Measurements from ENCODE around the gene GNG4.
"Not testable (repeated sequence)": the region's sequence is repeated elsewhere in the genome, so short reads cannot be mapped to it uniquely, and the experiment has no call there.

Gene GNG4

GRCh38 chr1:235557495-235557894 is 92.1 kb downstream of the GNG4 start:
- no peak overlapping the region for H3K4me3 ChIP-seq (ENCODE audit: low read length)
- H3K9ac ChIP-seq (ENCODE audit: low read length), result no peak overlapping the region
- no peaks in the 10 kb centered on the region for H3K36me3 ChIP-seq (ENCODE audit: control insufficient read depth, insufficient read depth, low read length)
- no peaks in the 10 kb centered on the region for H3K27me3 ChIP-seq (ENCODE audit: control insufficient read depth, insufficient read depth, low read length)
- H3K27ac ChIP-seq (ENCODE audit: low read depth, low read length), result no peak overlapping the region
- H3K4me1 ChIP-seq (ENCODE audit: control insufficient read depth, insufficient read depth, low read length), result no peaks in the 10 kb centered on the region

DNA sequence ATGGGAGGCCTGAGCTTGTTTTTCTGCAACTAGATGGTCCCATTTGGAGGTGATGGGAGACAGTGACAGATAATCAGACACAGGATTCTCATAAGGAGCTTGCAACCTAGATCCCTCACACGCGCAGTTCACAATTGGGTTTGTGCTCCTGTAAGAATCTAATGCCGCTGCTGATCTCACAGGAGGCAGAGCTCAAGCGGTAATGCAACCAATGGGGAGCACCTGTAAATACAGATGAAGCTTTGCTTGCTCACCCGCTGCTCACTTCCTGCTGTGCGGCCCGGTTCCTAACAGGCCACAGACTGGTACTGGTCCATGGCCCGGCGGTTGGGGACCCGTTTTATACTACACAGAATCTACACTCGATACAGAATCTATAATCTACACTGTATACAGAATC is 92.8 kb downstream of the GNG4 start:
- no peak overlapping the region for H3K4me3 ChIP-seq (ENCODE audit: low read length)
- no peak overlapping the region for H3K27ac ChIP-seq (ENCODE audit: low read depth, low read length)
- H3K9ac ChIP-seq (ENCODE audit: low read length), result no peak overlapping the region
- H3K4me1 ChIP-seq (ENCODE audit: control insufficient read depth, insufficient read depth, low read length), result no peaks in the 10 kb centered on the region
- no peaks in the 10 kb centered on the region for H3K27me3 ChIP-seq (ENCODE audit: control insufficient read depth, insufficient read depth, low read length)
- no peaks in the 10 kb centered on the region for H3K36me3 ChIP-seq (ENCODE audit: control insufficient read depth, insufficient read depth, low read length)

GRCh38 chr1:235553112-235553551 is 96.5 kb downstream of the GNG4 start:
- Histone ChIP-seq H3K36me3 (ENCODE audit: control insufficient read depth, insufficient read depth, low read length) (no peaks in the 10 kb centered on the region), H3K27me3 (ENCODE audit: control insufficient read depth, insufficient read depth, low read length) (no peaks in the 10 kb centered on the region), H3K4me3 (ENCODE audit: low read length) (no peak overlapping the region), H3K4me1 (ENCODE audit: control insufficient read depth, insufficient read depth, low read length) (no peaks in the 10 kb centered on the region), H3K27ac (ENCODE audit: low read depth, low read length) (no peak overlapping the region), H3K9ac (ENCODE audit: low read length) (no peak overlapping the region)

DNA sequence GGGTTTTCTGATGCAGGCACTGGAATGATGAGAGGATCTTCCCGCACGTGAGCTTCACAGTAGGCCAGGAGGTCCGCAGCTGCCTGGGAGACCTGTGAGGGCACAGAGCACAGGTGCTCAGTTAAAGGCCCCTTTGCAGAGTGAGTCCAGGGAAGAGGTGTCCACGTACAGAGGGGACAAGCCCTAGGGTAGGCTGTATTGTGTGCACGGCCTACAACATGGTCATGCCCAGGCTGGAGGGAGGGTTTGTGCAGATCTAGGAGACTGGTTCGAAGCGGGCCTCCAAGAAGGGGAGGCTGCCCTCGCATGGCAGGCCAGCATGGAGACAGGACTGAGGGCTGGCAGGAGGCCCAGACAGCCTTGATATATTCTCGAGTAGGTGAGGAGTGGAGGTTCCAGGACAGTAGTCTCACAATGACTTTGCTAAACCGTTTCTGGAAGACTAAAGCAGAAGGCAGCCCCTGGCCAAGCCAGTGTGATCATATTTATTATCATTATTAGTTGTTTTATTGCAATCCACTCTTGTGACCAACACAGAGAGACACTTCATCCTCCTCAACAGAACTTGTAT is 97.4 kb downstream of the GNG4 start:
- Histone ChIP-seq H3K36me3 (ENCODE audit: control insufficient read depth, insufficient read depth, low read length) (no peaks in the 10 kb centered on the region), H3K27me3 (ENCODE audit: control insufficient read depth, insufficient read depth, low read length) (no peaks in the 10 kb centered on the region), H3K27ac (ENCODE audit: low read depth, low read length) (no peak overlapping the region), H3K9ac (ENCODE audit: low read length) (no peak overlapping the region), H3K4me3 (ENCODE audit: low read length) (no peak overlapping the region), H3K4me1 (ENCODE audit: control insufficient read depth, insufficient read depth, low read length) (no peaks in the 10 kb centered on the region)

DNA sequence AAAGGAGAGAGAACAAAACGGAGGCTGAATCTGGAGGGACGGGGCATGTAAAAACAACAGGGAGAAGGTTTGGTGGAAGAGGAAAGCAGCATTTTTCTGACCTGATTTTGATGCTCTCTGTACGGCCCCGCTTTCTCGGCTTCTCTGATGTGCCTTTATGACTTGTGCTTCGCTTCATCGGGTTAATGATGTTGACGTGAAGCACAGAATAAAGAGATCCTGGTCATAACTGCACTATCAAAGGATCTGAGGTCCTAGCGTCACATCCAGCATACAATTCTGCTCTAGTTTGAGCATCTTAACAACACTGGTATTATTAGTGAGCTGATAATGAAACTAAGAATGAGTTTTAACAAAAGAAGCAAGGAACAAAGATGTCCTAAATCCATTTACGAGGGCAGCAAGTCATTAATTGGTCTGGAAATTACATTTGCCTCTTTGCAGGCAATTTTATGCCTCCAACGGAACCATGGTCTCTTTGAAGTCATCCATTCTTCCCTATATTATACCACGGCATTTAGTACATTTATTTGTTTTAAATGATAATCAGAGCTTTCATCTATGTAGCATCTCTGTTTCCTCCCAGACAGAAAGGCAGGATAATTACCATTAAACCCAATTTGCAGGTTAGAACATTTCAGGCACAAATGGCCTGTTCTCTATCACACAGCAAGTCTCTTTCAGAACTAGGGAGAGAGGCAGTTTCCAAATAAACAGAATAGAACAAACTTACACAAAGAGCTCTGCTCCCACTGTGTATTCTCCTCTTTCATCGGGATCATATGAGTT is 100.0 kb downstream of the GNG4 start:
- Histone ChIP-seq H3K9ac (ENCODE audit: low read length) (no peak overlapping the region), H3K27me3 (ENCODE audit: control insufficient read depth, insufficient read depth, low read length) (no peaks in the 10 kb centered on the region), H3K4me1 (ENCODE audit: control insufficient read depth, insufficient read depth, low read length) (no peaks in the 10 kb centered on the region), H3K4me3 (ENCODE audit: low read length) (no peak overlapping the region), H3K36me3 (ENCODE audit: control insufficient read depth, insufficient read depth, low read length) (no peaks in the 10 kb centered on the region), H3K27ac (ENCODE audit: low read depth, low read length) (no peak overlapping the region)

DNA sequence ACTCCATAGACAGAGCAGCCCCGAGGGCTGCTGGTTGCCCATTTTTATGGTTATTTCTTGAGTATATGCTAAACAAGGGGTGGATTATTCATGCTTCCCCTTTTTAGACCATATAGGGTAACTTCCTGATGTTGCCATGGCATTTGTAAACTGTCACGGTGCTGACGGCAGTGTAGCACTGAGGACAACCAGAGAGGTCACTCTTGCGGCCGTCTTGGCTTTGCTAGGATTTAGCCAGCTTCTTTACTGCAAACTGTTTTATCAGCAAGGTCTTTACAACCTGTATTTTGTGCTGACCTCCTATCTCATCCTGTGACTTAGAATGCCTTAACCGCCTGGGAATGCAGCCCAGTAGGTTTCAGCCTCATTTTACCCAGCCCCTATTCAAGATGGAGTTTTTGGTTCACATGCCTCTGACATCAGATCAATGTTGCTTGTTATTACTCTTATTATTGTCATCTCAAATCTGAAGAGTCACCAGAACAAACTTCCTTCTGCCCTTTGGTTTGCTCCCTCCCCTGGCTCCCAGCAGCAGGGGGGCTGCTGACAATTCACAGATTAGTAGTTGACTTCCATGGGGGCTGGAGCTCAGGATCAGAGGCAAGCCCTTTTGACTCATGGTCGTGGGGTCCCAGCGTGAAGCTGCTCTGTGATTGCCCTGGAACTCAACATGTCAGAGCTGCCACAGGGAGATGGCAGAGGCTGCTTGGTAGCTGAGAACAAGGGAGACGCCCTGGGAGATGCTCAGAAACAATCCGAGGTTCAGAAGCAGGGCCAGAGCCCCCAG is 103.0 kb downstream of the GNG4 start:
- not testable (repeated sequence) for H3K4me3 ChIP-seq (ENCODE audit: low read length); H3K4me1 ChIP-seq (ENCODE audit: control insufficient read depth, insufficient read depth, low read length); H3K36me3 ChIP-seq (ENCODE audit: control insufficient read depth, insufficient read depth, low read length)

GRCh38 chr1:235545292-235545930 is 104.2 kb downstream of the GNG4 start:
- Histone ChIP-seq H3K4me3 (ENCODE audit: low read length) (no peak overlapping the region), H3K27me3 (ENCODE audit: control insufficient read depth, insufficient read depth, low read length) (no peaks in the 10 kb centered on the region), H3K36me3 (ENCODE audit: control insufficient read depth, insufficient read depth, low read length) (no peaks in the 10 kb centered on the region), H3K27ac (ENCODE audit: low read depth, low read length) (no peak overlapping the region), H3K9ac (ENCODE audit: low read length) (no peak overlapping the region), H3K4me1 (ENCODE audit: control insufficient read depth, insufficient read depth, low read length) (no peaks in the 10 kb centered on the region)

More for the DNA sequence above, 103.0 kb downstream of the GNG4 start:
- not testable (repeated sequence) for H3K27me3 ChIP-seq (ENCODE audit: control insufficient read depth, insufficient read depth, low read length); H3K27ac ChIP-seq (ENCODE audit: low read depth, low read length); H3K9ac ChIP-seq (ENCODE audit: low read length)

GRCh38 chr1:235542845-235543244 is 106.7 kb downstream of the GNG4 start:
- H3K4me3 ChIP-seq (ENCODE audit: low read length); H3K36me3 ChIP-seq (ENCODE audit: control insufficient read depth, insufficient read depth, low read length); H3K27ac ChIP-seq (ENCODE audit: low read depth, low read length); H3K27me3 ChIP-seq (ENCODE audit: control insufficient read depth, insufficient read depth, low read length); H3K9ac ChIP-seq (ENCODE audit: low read length); H3K4me1 ChIP-seq (ENCODE audit: control insufficient read depth, insufficient read depth, low read length): not testable (repeated sequence)

GRCh38 chr1:235533476-235534168 is 116.0 kb downstream of the GNG4 start:
- no peaks in the 10 kb centered on the region for H3K27me3 ChIP-seq (ENCODE audit: control insufficient read depth, insufficient read depth, low read length)
- no peaks in the 10 kb centered on the region for H3K4me1 ChIP-seq (ENCODE audit: control insufficient read depth, insufficient read depth, low read length)
- H3K27ac ChIP-seq (ENCODE audit: low read depth, low read length), result no peak overlapping the region
- no peak overlapping the region for H3K4me3 ChIP-seq (ENCODE audit: low read length)
- no peak overlapping the region for H3K9ac ChIP-seq (ENCODE audit: low read length)
- no peaks in the 10 kb centered on the region for H3K36me3 ChIP-seq (ENCODE audit: control insufficient read depth, insufficient read depth, low read length)

- Histone ChIP-seq H3K4me1 (ENCODE audit: control insufficient read depth, insufficient read depth, low read length) (no peaks in the 10 kb centered on the region), H3K27ac (ENCODE audit: low read depth, low read length) (no peak overlapping the region), H3K4me3 (ENCODE audit: low read length) (no peak overlapping the region), H3K36me3 (ENCODE audit: control insufficient read depth, insufficient read depth, low read length) (no peaks in the 10 kb centered on the region), H3K9ac (ENCODE audit: low read length) (no peak overlapping the region), H3K27me3 (ENCODE audit: control insufficient read depth, insufficient read depth, low read length) (no peaks in the 10 kb centered on the region)
Measured at GRCh38 chr1:235532360-235532759, 117.2 kb downstream of the GNG4 start.

DNA sequence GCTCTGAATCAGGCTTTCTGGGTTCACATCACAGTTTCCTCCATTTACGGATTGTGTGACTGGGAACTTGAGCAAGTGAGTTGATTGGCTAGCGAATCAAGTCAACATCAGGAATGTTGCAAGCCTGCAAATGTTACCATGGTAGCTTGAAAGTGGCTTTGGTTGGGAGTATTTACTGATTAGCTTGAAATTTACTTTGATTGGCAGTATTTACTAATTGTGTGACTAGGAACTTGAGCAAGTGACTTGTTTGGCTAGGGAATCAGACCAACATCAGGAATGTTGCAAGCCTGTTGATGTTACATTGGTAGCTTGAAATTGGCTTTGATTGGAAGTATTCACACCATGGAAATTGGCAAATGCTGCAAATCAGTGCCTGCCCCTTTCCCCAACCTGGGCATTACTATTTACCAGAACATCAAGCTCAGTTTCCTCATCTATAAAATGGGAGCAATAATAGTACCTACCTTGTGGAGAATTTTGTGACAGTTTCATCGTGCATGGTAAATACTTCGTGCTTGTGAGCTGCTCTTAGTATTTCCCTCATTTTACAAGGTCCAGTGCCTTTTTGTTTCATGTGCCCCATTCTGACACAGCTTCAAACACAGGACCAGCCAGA is 122.3 kb downstream of the GNG4 start:
- Histone ChIP-seq H3K27ac (ENCODE audit: low read depth, low read length) (no peak overlapping the region), H3K4me3 (ENCODE audit: low read length) (no peak overlapping the region), H3K27me3 (ENCODE audit: control insufficient read depth, insufficient read depth, low read length) (no peaks in the 10 kb centered on the region), H3K4me1 (ENCODE audit: control insufficient read depth, insufficient read depth, low read length) (no peaks in the 10 kb centered on the region), H3K36me3 (ENCODE audit: control insufficient read depth, insufficient read depth, low read length) (no peaks in the 10 kb centered on the region), H3K9ac (ENCODE audit: low read length) (no peak overlapping the region)

All from rectal smooth muscle tissue (tissue), 1 donor.